ENCODE results near the gene MSRB3.

The MSRB3 gene

DNA sequence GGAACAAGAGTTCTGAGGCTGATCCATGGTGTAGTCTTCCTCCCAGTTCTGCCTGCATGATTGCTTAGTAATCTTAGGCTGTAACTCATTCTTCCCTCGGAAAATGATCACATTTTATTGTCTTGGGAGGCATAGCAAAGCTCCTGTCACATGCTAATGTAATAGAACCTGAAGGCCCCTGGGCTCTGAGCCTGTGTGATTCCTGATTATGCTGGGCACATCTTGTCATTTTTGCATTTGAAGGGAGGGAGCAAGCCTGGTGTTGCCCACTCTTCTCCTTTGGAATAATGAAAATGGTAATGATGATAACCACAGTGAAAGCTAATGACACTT is 215.4 kb downstream of the MSRB3 start:
- no peak for DNase-seq (ENCODE audit: extremely low read depth, low read depth)
- no peak overlapping the region for H3K4me3 ChIP-seq (replicated peaks; ENCODE audit: low read depth, low read length)
- TF ChIP-seq, protein P1, sequence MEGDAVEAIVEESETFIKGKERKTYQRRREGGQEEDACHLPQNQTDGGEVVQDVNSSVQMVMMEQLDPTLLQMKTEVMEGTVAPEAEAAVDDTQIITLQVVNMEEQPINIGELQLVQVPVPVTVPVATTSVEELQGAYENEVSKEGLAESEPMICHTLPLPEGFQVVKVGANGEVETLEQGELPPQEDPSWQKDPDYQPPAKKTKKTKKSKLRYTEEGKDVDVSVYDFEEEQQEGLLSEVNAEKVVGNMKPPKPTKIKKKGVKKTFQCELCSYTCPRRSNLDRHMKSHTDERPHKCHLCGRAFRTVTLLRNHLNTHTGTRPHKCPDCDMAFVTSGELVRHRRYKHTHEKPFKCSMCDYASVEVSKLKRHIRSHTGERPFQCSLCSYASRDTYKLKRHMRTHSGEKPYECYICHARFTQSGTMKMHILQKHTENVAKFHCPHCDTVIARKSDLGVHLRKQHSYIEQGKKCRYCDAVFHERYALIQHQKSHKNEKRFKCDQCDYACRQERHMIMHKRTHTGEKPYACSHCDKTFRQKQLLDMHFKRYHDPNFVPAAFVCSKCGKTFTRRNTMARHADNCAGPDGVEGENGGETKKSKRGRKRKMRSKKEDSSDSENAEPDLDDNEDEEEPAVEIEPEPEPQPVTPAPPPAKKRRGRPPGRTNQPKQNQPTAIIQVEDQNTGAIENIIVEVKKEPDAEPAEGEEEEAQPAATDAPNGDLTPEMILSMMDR (IDR thresholded peaks at IDR 0.05; ENCODE audit: low read depth, low read length, missing control alignments): no peak

DNA sequence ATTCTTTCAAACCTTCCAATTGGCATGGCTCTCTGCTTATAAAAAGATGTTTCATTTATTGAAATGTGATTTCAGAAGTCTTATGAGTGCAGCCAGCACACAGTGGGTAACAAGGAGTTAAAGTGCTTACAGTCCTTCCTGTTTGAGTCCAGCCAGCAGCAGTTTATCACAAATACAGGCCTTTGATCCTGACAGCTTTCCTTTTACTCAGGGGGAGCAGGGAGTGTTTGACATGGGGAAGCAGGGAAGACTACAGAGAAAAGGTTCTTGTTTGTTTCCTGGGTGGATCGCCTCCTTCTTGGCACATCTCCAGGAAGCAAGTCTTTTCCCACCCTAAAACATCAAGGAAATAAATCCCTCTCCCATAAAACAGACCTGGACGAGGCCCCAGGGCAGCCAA is 216.1 kb downstream of the MSRB3 start:
- H3K4me3 ChIP-seq (replicated peaks; ENCODE audit: low read depth, low read length): no peak overlapping the region
- TF ChIP-seq, protein P1 (IDR thresholded peaks at IDR 0.05; ENCODE audit: low read depth, low read length, missing control alignments): no peak
- no peak for DNase-seq (ENCODE audit: extremely low read depth, low read depth)

DNA sequence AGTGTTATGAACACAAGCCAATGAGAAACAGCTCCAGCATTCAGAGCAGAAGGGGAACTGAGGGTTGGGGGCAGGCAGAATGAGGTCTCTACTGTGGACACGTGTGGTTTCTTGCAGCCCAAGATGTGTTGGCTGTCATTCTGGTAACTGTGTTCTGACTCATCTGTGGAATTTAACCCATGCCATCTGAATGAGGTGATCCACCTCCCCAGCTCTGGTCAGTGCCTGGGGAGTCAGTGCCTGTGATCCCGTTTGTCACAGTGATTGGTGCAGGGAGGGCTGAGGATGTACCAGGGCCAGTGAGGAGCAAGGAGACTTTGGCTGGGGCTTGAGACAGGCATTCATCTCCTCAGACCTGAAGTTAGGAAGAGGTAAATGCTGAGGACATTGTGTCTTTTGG is 216.8 kb downstream of the MSRB3 start:
- DNase-seq (ENCODE audit: extremely low read depth, low read depth): peak; percentile 20
- no peak overlapping the region for H3K4me3 ChIP-seq (replicated peaks; ENCODE audit: low read depth, low read length)
- TF ChIP-seq, protein P1 (IDR thresholded peaks at IDR 0.05; ENCODE audit: low read depth, low read length, missing control alignments): no peak

DNA sequence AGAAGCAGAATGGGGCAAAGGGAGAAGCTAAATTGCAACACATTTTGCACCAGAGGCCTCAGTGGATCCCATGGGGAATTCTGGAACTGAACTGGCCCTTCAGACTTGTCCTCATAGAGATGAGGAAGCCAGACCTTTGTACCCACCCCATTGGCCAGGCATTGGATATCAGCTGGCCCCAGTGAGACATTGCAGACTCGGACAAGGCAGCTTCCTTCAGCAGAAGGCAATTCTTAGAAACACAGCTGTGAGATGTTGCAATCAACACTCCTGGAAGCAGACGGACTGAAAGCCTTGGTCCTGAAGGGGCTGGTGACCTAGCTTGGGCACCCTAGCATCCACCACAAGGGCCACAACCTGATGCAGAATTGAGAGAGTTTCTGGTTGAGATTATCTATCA is 218.1 kb downstream of the MSRB3 start:
- no peak overlapping the region for H3K4me3 ChIP-seq (replicated peaks; ENCODE audit: low read depth, low read length)
- TF ChIP-seq, protein P1 (IDR thresholded peaks at IDR 0.05; ENCODE audit: low read depth, low read length, missing control alignments): no peak
- no peak for DNase-seq (ENCODE audit: extremely low read depth, low read depth)

DNA sequence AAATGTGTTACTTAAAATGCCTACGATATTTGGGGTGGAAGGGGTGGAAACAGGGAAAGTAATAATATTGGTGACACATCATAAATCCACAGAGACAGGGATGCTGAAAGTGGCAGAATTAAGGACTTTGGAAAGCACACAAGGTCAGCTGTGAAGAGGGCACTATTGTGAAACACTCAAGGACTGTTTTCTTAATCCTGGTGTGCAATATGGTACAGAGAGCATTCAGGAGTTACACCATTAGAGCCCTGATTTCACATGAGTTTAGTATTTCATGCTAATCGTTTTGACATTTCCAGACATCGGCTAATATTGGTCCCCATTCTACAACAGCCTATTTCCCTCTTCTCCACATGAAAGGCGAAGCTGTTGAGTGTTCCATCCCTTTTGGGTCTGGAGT is 219.2 kb downstream of the MSRB3 start:
- DNase-seq (ENCODE audit: extremely low read depth, low read depth): no peak
- TF ChIP-seq, protein P1 (IDR thresholded peaks at IDR 0.05; ENCODE audit: low read depth, low read length, missing control alignments): no peak
- no peak overlapping the region for H3K4me3 ChIP-seq (replicated peaks; ENCODE audit: low read depth, low read length)

DNA sequence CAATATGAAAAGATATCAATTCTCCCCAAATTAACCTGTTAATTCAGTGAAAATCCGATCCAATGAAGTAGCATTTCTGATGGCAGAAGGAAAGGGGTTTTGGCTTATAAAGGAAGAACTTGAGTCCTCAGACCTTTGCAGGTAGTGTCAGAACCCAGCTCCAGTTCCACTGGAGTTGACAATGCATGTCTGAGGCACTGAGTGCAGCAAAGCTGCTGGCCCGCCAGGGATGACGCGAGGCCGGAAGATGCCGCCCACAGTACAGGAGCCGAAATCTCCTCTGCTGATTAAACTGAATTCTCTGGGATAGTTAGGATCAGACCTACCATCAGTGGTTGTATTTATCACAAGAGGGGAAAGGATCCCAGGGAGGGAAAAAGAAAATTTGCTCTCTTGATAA is 220.7 kb downstream of the MSRB3 start:
- TF ChIP-seq, protein P1 (IDR thresholded peaks at IDR 0.05; ENCODE audit: low read depth, low read length, missing control alignments): no peak
- DNase-seq (ENCODE audit: extremely low read depth, low read depth): no peak

DNA sequence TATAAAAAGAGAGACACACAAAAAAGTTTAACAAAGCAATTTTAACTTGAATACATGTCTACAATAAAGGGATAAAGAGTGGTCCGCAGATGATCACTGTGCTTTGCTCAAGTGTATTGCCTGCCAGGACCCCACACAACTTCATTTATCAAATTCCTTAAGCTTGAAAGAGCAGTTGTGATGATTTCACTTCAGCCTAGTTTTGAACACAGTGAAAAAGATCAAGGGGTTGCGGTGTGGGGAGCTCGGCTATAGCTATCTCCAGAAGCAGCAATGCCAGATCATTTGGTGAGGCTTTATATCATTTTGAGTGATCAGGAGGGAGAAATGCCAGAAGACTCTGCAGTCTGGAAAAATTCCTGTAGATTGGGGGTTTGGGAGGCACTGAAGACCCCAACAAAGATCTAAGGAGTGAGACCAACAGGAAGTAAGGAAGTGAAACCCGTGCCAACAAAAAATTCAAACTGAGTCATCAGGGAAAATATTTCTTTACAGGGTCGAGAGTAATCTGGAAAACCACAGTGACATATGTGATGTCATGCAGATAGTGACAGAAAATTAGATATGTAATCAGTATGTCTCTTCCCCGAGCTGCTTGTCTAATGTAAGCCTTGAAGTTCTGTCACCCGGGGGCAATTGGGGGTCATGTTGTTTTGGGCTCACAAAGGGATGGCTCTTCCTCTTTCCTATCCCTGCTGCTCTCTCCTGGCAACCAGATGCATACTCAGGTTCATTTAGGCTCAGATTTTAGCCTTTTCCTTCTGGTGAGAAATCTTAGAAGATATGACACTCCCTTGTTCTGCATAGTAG is 221.8 kb downstream of the MSRB3 start:
- no peak overlapping the region for H3K4me3 ChIP-seq (replicated peaks; ENCODE audit: low read depth, low read length)
- no peak for DNase-seq (ENCODE audit: extremely low read depth, low read depth)
- TF ChIP-seq, protein P1 (IDR thresholded peaks at IDR 0.05; ENCODE audit: low read depth, low read length, missing control alignments): no peak

More for the DNA sequence above, 220.7 kb downstream of the MSRB3 start:
- no peak overlapping the region for H3K4me3 ChIP-seq (replicated peaks; ENCODE audit: low read depth, low read length)

All from HFF-Myc (cell line).